Thyroid gland (tissue), 4 donors: ENCODE measurements around the gene SREBF2. TPM values are rescaled to one million over a fixed set of nuclear protein-coding genes. Genes with fewer than 3 reads are reported as not detected.

ENCODE experiments used
- DNase-seq, 2 donors: peaks; one replicate each; pipeline ENCODE4 v3.0.0-alpha.2; 2019
- H3K27ac ChIP-seq, 3 donors: fragments of 200-600 bp; sonication (generic); 1 replicate in 2 of 3; 2 replicates in 1 of 3; pipeline ENCODE4 v1.5.1; 2016 to 2019; ENCODE audit warnings: mild to moderate bottlenecking in 1 of 3, moderate library complexity in 1 of 3
- H3K27me3 ChIP-seq: fragments of 200-600 bp; sonication (generic); one replicate; pipeline ENCODE4 v1.5.1; 2019
- H3K36me3 ChIP-seq, 2 donors: fragments of 200-600 bp; sonication (generic); one replicate each; pipeline ENCODE4 v1.5.1; 2016 to 2019
- H3K4me1 ChIP-seq, 2 donors: fragments of 200-600 bp; sonication (generic); one replicate each; pipeline ENCODE4 v1.5.1; 2017 to 2019
- H3K4me3 ChIP-seq, 3 donors: fragments of 200-600 bp; sonication (generic); replicated peaks in 1 of 3; 1 replicate in 2 of 3; 2 replicates in 1 of 3; pipeline ENCODE4 v1.5.1; 2016; ENCODE audit warnings: mild to moderate bottlenecking in 1 of 3
- H3K9me3 ChIP-seq: fragments of 200-600 bp; sonication (generic); one replicate; pipeline ENCODE4 v1.5.1; 2017
- POLR2A ChIP-seq, 2 donors: fragments of 450-650 bp; IDR thresholded peaks; one replicate each; pipeline ENCODE4 v1.6.1; 2017; ENCODE audit warnings: antibody characterized with exemption in 2 of 2, mild to moderate bottlenecking in 2 of 2, moderate library complexity in 1 of 2
- WGBS, 2 donors: methylation state at CpG; one replicate each; pipeline ENCODE4 v1.1.5; 2017; 5-methylcytosine and 5-hydroxymethylcytosine counted together
- intact Hi-C: fragments of 100-400 bp; cut with DNase I; formaldehyde crosslinking; loops from one replicate; pipeline ENCODE4 v1.15.1; 2023
- total RNA-seq, 4 donors: library from RNA; depleted of rRNA; stranded (reverse); fragments of >200 nt; gene quantifications; one replicate each; pipeline ENCODE4 v1.2.3, GENCODE V29; 2016
- TF ChIP-seq, protein P1 (sequence below), 6 experiments: fragments of 200-600 bp in 3 of 6; fragments of 450-650 bp in 3 of 6; sonication (generic) in 3 of 6; IDR thresholded peaks; one replicate each; pipeline ENCODE4 v1.5.1; 2016 to 2019; ENCODE audit warnings: antibody characterized with exemption in 6 of 6, mild to moderate bottlenecking in 2 of 6, inconsistent platforms in 1 of 6, moderate library complexity in 1 of 6

SREBF2 gene
- total RNA-seq, 4 donors from 2014 or later, result 34.4 to 91.8 (median 63.7) TPM

DNA sequence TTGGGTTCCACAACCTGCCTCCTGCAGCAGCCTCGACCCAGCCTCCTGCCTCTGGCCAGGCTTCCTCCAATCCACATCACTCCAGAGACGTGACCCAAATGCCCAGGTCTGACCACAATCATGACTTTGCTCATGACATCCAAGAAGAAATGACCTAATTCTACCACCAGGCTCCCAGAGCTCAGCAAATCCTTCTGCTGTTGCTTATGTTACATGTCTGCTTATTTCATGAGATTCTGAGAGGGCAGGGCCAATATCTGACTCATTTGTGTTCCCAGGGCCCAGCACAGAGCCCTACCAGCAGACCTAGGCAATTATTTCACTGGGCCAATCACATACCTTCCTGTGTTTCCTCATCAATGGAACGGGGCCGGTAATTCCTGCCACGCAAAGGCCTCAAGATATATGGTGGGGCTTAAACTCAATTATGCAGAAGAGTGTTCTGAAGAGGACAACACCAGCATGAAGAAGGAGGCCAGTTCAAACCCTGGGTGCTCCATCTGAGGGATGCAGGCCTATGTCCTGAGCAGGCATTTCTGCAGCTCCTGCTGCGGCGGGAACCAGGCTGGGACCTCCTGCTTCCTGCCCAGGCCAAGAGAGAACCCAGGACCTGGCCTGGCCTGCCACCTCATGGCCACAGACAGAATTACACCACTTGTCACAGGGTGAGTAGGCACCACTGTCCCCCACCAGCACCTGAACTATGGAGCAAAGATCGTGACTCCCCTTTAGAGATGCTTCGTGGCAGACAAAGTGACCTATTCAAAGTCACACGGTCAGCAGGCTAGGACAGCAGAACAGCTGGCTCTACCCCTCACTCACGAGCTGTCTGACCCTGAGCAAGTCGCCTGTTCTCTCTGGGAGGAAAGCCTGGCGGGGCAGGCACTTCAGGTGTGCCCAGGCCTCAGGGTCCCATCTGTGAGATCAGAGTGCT lies 108.2 kb downstream of the SREBF2 start:
- WGBS, 2 donors, result 59 to 75% methylated on average over 10 to 11 of the region's 13 CpGs
- H3K4me3 ChIP-seq, result no peak overlapping the region
- peak; percentile 83 to 84 for DNase-seq
- no peaks in the 10 kb centered on the region for H3K36me3 ChIP-seq
- H3K9me3 ChIP-seq, result no peaks in the 10 kb centered on the region
- TF ChIP-seq, protein P1, sequence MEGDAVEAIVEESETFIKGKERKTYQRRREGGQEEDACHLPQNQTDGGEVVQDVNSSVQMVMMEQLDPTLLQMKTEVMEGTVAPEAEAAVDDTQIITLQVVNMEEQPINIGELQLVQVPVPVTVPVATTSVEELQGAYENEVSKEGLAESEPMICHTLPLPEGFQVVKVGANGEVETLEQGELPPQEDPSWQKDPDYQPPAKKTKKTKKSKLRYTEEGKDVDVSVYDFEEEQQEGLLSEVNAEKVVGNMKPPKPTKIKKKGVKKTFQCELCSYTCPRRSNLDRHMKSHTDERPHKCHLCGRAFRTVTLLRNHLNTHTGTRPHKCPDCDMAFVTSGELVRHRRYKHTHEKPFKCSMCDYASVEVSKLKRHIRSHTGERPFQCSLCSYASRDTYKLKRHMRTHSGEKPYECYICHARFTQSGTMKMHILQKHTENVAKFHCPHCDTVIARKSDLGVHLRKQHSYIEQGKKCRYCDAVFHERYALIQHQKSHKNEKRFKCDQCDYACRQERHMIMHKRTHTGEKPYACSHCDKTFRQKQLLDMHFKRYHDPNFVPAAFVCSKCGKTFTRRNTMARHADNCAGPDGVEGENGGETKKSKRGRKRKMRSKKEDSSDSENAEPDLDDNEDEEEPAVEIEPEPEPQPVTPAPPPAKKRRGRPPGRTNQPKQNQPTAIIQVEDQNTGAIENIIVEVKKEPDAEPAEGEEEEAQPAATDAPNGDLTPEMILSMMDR (IDR thresholded peaks at IDR 0.05), result peak; percentile 78 to 98 (median 92)
- no peak for TF ChIP-seq POLR2A (IDR thresholded peaks at IDR 0.05)
- peaks cover 1 to 11% of the 10 kb centered on the region in 2 donors for H3K4me1 ChIP-seq
- H3K27me3 ChIP-seq, result no peaks in the 10 kb centered on the region
- intact Hi-C loops, result loop anchor here (5.0 kb wide), 3 partner anchors 119 to 244 kb away; partner anchors contain the start of gene MEI1
- H3K27ac ChIP-seq, result no peak overlapping the region

DNA sequence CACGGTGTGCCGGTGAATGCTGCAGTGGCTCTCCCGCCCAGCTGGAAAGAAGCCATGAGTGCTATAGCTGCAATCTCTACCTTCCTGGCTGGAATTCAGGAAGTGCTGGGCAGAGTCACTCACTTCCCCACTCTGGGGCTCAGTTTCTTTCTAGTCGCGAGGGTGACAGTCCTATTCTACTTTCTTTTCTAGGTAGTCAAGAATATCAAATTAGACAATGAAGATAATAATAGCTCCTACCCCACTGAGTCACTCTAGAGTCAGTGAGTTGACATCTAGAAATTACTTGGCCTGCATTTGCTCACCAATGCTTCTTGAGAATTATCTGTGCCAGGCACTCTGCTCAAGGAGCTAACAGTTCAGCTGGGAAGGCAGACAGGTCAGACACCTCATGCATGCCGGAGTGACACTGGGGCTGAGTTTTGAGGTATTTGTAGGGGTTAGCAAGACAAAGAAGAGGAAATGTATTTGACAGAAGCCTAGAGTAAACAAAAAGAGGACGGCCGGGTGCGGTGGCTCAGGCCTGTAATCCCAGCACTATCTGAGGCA lies 110.8 kb downstream of the SREBF2 start:
- intact Hi-C loops, result loop anchor here (5.0 kb wide), 3 partner anchors 121 to 246 kb away; partner anchors contain the start of gene MEI1
- DNase-seq, result no peak
- H3K36me3 ChIP-seq, result no peaks in the 10 kb centered on the region
- 61 to 83% methylated on average over 9 of the region's 9 CpGs for WGBS, 2 donors
- TF ChIP-seq, protein P1 (IDR thresholded peaks at IDR 0.05), result no peak
- no peak for TF ChIP-seq POLR2A (IDR thresholded peaks at IDR 0.05)
- peaks cover 5 to 18% of the 10 kb centered on the region in 2 donors for H3K4me1 ChIP-seq
- no peaks in the 10 kb centered on the region for H3K27me3 ChIP-seq
- H3K27ac ChIP-seq, result no peak overlapping the region
- no peaks in the 10 kb centered on the region for H3K9me3 ChIP-seq
- H3K4me3 ChIP-seq, result no peak overlapping the region

DNA sequence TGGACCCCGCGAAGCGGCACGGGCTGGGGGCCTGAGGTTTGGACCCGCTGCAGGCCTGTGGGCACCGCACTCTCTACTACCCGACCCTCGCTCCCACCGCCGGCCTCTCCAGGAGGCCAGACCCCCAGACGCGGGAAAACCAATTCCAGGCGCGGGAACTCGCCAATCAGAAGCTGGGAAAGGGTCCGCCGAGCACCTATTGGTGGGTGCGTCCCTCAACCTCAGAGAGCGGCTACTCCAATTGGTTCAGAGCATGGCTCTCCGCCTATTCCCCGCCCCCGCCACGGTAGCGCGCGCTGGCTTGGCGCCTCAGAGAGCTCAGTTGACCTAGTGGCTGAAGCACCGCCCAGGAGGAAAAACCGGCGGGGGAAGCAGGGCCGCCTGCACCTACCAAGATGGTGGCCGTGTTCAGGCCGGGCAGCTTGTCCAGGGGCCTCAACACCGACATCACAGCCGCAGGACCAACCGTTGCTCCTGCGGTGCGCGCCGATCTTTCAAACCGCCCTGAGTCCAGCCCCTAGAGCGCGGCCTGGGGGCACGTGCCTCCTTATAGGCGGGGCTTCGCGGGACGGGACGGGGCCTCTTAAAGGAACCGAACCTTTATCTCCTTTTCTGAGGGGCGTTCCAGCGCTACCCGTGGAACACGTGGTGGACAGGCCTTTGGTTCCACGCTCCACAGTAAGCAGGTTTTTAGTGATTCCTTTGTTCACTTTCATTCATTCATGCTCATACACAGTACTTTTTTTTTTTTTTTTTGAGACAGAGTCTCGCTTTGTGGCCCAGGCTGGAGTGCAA lies 113.9 kb downstream of the SREBF2 start, which contains the start of gene CENPM:
CENPM (minus strand) TSS at position 524 of the 795 bp plus-strand sequence; CDS start at position 448, 76 bp downstream.
- peaks cover 5 to 13% of the 10 kb centered on the region in 2 donors for H3K4me1 ChIP-seq
- intact Hi-C loops, result loop anchor here (5.0 kb wide), 1 partner anchor 115 kb away; the partner anchor contains the start of gene SREBF2

DNA sequence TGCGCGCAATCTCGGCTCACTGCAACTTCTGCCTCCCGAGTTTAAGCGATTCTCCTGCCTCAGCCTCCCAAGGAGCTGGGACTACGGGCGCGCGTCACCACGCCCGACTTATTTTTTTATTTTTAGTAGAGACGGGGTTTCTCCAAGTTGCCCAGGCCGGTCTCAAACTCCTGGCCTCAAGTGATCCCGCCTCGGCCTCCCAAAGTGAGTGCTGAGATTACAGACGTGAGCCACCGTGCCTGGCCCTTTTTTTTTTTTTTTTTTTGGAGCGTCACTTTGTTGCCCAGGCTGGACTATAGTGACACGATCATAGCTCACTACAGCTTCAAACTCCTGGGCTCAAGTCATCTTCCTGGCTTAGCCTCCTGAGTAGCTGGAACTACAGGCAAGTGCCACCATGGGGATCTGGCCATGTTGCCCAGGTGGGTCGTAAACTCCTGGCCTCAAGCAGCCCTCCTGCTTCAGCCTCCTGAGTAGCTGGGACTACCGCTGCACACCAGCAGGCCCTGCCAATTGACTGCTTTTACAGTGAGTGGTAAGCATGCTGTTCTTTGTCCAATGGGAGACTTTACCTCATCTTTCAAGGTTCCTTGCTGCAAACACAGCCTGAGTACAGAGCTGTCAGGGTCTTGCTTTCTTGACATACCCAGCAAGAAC lies 114.6 kb downstream of the SREBF2 start:
- H3K4me3 ChIP-seq, result no peak overlapping the region

More for the DNA sequence above, 113.9 kb downstream of the SREBF2 start, which contains the start of gene CENPM:
- Histone ChIP-seq H3K9me3 (no peaks in the 10 kb centered on the region), H3K27me3 (no peaks in the 10 kb centered on the region), H3K4me3 (peak within 1 kb of the TSS; percentile 19 to 49 (median 49)), H3K36me3 (no peaks in the 10 kb centered on the region), H3K27ac (peak within 1 kb of the TSS in 1 of 3 donors; percentile 52)
- WGBS, 2 donors, result 3 to 5% methylated on average over 30 to 39 of the region's 56 CpGs
- peak; percentile 93 to 94 for DNase-seq
- TF ChIP-seq POLR2A (IDR thresholded peaks at IDR 0.05), result peak in 1 of 2 donors; percentile 9
- TF ChIP-seq, protein P1 (IDR thresholded peaks at IDR 0.05), result peak in 1 of 6 experiments; percentile 12

More for the DNA sequence above, 114.6 kb downstream of the SREBF2 start:
- intact Hi-C loops, result loop anchor here (5.0 kb wide), 1 partner anchor 115 kb away; the partner anchor contains the start of gene SREBF2
- H3K4me1 ChIP-seq, result peaks cover 5 to 13% of the 10 kb centered on the region in 2 donors
- H3K36me3 ChIP-seq, result no peaks in the 10 kb centered on the region
- TF ChIP-seq POLR2A (IDR thresholded peaks at IDR 0.05), result no peak
- TF ChIP-seq, protein P1 (IDR thresholded peaks at IDR 0.05), result no peak
- no peak for DNase-seq
- WGBS, 2 donors, result 73 to 76% methylated on average over 19 to 21 of the region's 21 CpGs
- no peaks in the 10 kb centered on the region for H3K9me3 ChIP-seq
- H3K27ac ChIP-seq, result no peak overlapping the region
- no peaks in the 10 kb centered on the region for H3K27me3 ChIP-seq
